Neuronal stem cell (in vitro differentiated cells): ENCODE results near the gene ID3.

Source experiments
- DNase-seq: peaks from one replicate; pipeline ENCODE4 v3.0.0-alpha.2; 2013; ENCODE audit warnings: low spot score
- H2AFZ ChIP-seq: one replicate; pipeline ENCODE4 v1.6.1; 2013; ENCODE audit warnings: mild to moderate bottlenecking, low read length, inconsistent platforms
- H2AK5ac ChIP-seq: 2 replicates; pipeline ENCODE4 v1.6.1; 2013; ENCODE audit warnings: low read depth, mild to moderate bottlenecking, inconsistent platforms, low read length, moderate library complexity, mixed read lengths
- H2BK120ac ChIP-seq: 2 replicates; pipeline ENCODE4 v1.6.1; 2013; ENCODE audit warnings: low read depth, mild to moderate bottlenecking, inconsistent platforms, low read length, moderate library complexity, mixed read lengths
- H2BK12ac ChIP-seq: one replicate; pipeline ENCODE4 v1.6.1; 2013; ENCODE audit warnings: low read length, inconsistent platforms
- H2BK15ac ChIP-seq: 2 replicates; pipeline ENCODE4 v1.6.1; 2013; ENCODE audit warnings: mild to moderate bottlenecking, low read length, inconsistent platforms, mixed read lengths
- H2BK5ac ChIP-seq: one replicate; pipeline ENCODE4 v1.6.1; 2013; ENCODE audit warnings: inconsistent platforms, mild to moderate bottlenecking, low read length, moderate library complexity
- H3K14ac ChIP-seq: one replicate; pipeline ENCODE4 v1.6.1; 2013; ENCODE audit warnings: low read length, inconsistent platforms
- H3K18ac ChIP-seq: 2 replicates; pipeline ENCODE4 v1.6.1; 2013; ENCODE audit warnings: low read length, inconsistent platforms
- H3K23ac ChIP-seq: 2 replicates; pipeline ENCODE4 v1.6.1; 2013; ENCODE audit warnings: low read depth, mild to moderate bottlenecking, mixed read lengths, low read length, inconsistent platforms; ENCODE audit not compliant: poor library complexity
- H3K27ac ChIP-seq: replicated peaks from 3 replicates; pipeline ENCODE4 v1.5.1; 2013; ENCODE audit warnings: low read length, inconsistent platforms
- H3K27me3 ChIP-seq, 3 experiments: 2 replicates each; pipeline ENCODE4 v1.6.1; 2013; ENCODE audit warnings: low read length in 3 of 3, mild to moderate bottlenecking in 2 of 3, inconsistent platforms in 1 of 3, low read depth in 1 of 3, mixed read lengths in 1 of 3, moderate library complexity in 1 of 3; ENCODE audit not compliant: control insufficient read depth in 3 of 3, insufficient read depth in 3 of 3
- H3K36me3 ChIP-seq, 2 donors: replicated peaks in 1 of 2; 2 replicates each; pipeline ENCODE4 v1.6.1; 2013; ENCODE audit warnings: low read length in 2 of 2; ENCODE audit not compliant: control insufficient read depth in 2 of 2, insufficient read depth in 2 of 2
- H3K4ac ChIP-seq: 2 replicates; pipeline ENCODE4 v1.6.1; 2013; ENCODE audit warnings: inconsistent platforms, mild to moderate bottlenecking, low read length, moderate library complexity
- H3K4me1 ChIP-seq, 2 donors: 1 replicate in 1 of 2; 2 replicates in 1 of 2; pipeline ENCODE4 v1.6.1; 2013; ENCODE audit warnings: low read length in 2 of 2, low read depth in 1 of 2; ENCODE audit not compliant: control insufficient read depth in 2 of 2, insufficient read depth in 1 of 2
- H3K4me2 ChIP-seq: one replicate; pipeline ENCODE4 v1.6.1; 2013; ENCODE audit warnings: mild to moderate bottlenecking, low read length, inconsistent platforms; ENCODE audit not compliant: insufficient read depth, poor library complexity, severe bottlenecking
- H3K4me3 ChIP-seq, 2 donors: 2 replicates each; pipeline ENCODE4 v1.5.1; 2013; ENCODE audit warnings: low read length in 2 of 2, mild to moderate bottlenecking in 2 of 2, inconsistent platforms in 1 of 2, moderate library complexity in 1 of 2
- H3K79me1 ChIP-seq: one replicate; pipeline ENCODE4 v1.6.1; 2013; ENCODE audit warnings: low read depth, mild to moderate bottlenecking, inconsistent platforms, low read length, moderate library complexity
- H3K9ac ChIP-seq: one replicate; pipeline ENCODE4 v1.6.1; 2013; ENCODE audit warnings: mild to moderate bottlenecking, low read depth, low read length, inconsistent platforms; ENCODE audit not compliant: poor library complexity
- H3K9me3 ChIP-seq, 2 donors: replicated peaks in 1 of 2; 2 replicates each; pipeline versions ENCODE3 to v1.6.1; 2013; ENCODE audit warnings: low read length in 2 of 2, mild to moderate bottlenecking in 2 of 2, inconsistent platforms in 1 of 2, low read depth in 1 of 2, mixed read lengths in 1 of 2, moderate library complexity in 1 of 2; ENCODE audit not compliant: control insufficient read depth in 2 of 2, insufficient read depth in 1 of 2
- H4K8ac ChIP-seq: one replicate; pipeline ENCODE4 v1.6.1; 2013; ENCODE audit warnings: low read depth, mild to moderate bottlenecking, inconsistent platforms, low read length, moderate library complexity
- H4K91ac ChIP-seq: one replicate; pipeline ENCODE4 v1.6.1; 2013; ENCODE audit warnings: low read length, low read depth, mild to moderate bottlenecking, inconsistent platforms; ENCODE audit not compliant: poor library complexity
- WGBS, 2 donors: extraction: QIAGEN DNeasy Blood & Tissue Kit; methylation state at CpG; one replicate each; pipeline ENCODE4 v1.1.7; 2013; ENCODE audit warnings: missing lambda C conversion rate in 2 of 2, mixed read lengths in 1 of 2; ENCODE audit not compliant: insufficient read length in 2 of 2, insufficient replicate concordance in 1 of 2; ENCODE audit errors: extremely low coverage in 2 of 2; 5-methylcytosine and 5-hydroxymethylcytosine counted together

ID3 gene

DNA sequence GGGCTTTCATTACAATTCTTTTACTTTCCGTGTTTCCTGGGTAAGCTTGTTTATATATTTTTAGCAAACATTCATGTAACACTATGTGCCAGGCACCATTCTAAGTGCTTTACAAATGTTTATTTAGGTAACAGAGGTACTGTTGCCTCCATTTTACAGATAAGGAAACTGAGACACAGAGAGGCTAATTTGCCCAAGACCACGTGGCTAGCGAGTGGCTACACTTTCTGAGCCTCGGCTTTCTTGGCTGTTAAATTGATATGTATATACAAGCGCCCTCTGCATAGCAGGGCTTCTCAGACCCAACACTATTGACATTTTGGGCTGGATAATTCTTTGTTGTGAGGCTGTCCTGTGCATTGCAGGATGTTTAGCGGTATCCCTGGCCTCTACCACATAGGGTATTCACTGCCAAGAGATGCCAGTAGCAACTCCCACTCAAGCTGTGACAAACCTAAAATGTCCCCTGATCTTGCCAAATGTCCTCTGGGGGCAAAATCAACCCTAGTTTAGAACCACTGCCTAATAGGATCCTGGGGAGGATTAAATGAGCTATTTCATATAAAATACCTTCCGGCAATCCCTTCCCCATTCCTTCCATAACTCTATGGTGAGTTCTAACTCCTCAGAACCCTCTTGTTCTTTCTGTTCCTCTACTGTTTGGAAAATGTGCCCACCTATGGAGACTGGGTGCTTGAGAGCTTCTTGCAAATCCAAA lies 17.2 kb upstream of the ID3 start:
- WGBS, 2 donors = no CpG with 5 or more reads among the region's 7 CpGs

GRCh38 chr1:23575226-23575810 lies 16.0 kb upstream of the ID3 start:
- H3K18ac ChIP-seq = peak overlapping the region; percentile 15
- H3K9me3 ChIP-seq = no peaks in the 10 kb centered on the region
- H3K4me2 ChIP-seq = no peak overlapping the region
- no peak overlapping the region for H3K4ac ChIP-seq
- H4K91ac ChIP-seq = peak overlapping the region; percentile 68
- H3K9ac ChIP-seq = no peak overlapping the region
- no peak overlapping the region for H3K27ac ChIP-seq
- no peak overlapping the region for H2AFZ ChIP-seq
- peaks cover 3 to 18% of the 10 kb centered on the region in 2 donors for H3K4me1 ChIP-seq
- no peaks in the 10 kb centered on the region for H3K27me3 ChIP-seq
- H3K14ac ChIP-seq = no peak overlapping the region
- H2BK5ac ChIP-seq = no peak overlapping the region
- no peak overlapping the region for H4K8ac ChIP-seq
- H2AK5ac ChIP-seq = peak overlapping the region; percentile 8
- H2BK15ac ChIP-seq = no peak overlapping the region
- DNase-seq = no peak
- H3K23ac ChIP-seq = no peak overlapping the region
- no peaks in the 10 kb centered on the region for H3K36me3 ChIP-seq
- H2BK120ac ChIP-seq = no peak overlapping the region
- no peak overlapping the region for H2BK12ac ChIP-seq
- no CpG with 5 or more reads among the region's 5 CpGs for WGBS, 2 donors
- H3K4me3 ChIP-seq = no peak overlapping the region
- H3K79me1 ChIP-seq = no peaks in the 10 kb centered on the region

More for the DNA sequence above, 17.2 kb upstream of the ID3 start:
- Histone ChIP-seq H3K4me3 (no peak overlapping the region), H3K27me3 (no peaks in the 10 kb centered on the region), H3K4me2 (no peak overlapping the region), H3K23ac (no peak overlapping the region), H3K27ac (no peak overlapping the region), H3K18ac (no peak overlapping the region), H2AFZ (peak overlapping the region; percentile 4), H2BK5ac (no peak overlapping the region), H3K4ac (no peak overlapping the region), H2BK12ac (no peak overlapping the region), H2BK120ac (no peak overlapping the region), H3K79me1 (no peaks in the 10 kb centered on the region), H3K9me3 (no peaks in the 10 kb centered on the region), H3K14ac (no peak overlapping the region), H4K91ac (no peak overlapping the region), H2BK15ac (no peak overlapping the region), H3K36me3 (no peaks in the 10 kb centered on the region), H2AK5ac (no peak overlapping the region), H4K8ac (no peak overlapping the region), H3K9ac (no peak overlapping the region), H3K4me1 (peaks cover 3 to 28% of the 10 kb centered on the region in 2 donors)
- DNase-seq = no peak

- Histone ChIP-seq H2AFZ (no peak overlapping the region), H3K27me3 (no peaks in the 10 kb centered on the region), H3K4me2 (no peak overlapping the region), H3K4ac (no peak overlapping the region), H3K27ac (no peak overlapping the region), H3K9me3 (no peaks in the 10 kb centered on the region), H3K18ac (peak overlapping the region; percentile 11), H3K79me1 (no peaks in the 10 kb centered on the region), H3K4me1 (peaks cover 6 to 25% of the 10 kb centered on the region in 2 donors), H3K9ac (no peak overlapping the region), H4K8ac (no peak overlapping the region), H3K23ac (no peak overlapping the region), H3K14ac (no peak overlapping the region), H4K91ac (no peak overlapping the region), H2BK15ac (no peak overlapping the region), H2AK5ac (peak overlapping the region; percentile 15), H2BK12ac (no peak overlapping the region), H2BK120ac (no peak overlapping the region), H2BK5ac (no peak overlapping the region), H3K4me3 (no peak overlapping the region), H3K36me3 (no peaks in the 10 kb centered on the region)
- no peak for DNase-seq
- no CpG with 5 or more reads among the region's 2 CpGs for WGBS, 2 donors
Observed at GRCh38 chr1:23574265-23574754, 15.0 kb upstream of the ID3 start.

GRCh38 chr1:23573574-23574182 lies 14.4 kb upstream of the ID3 start:
- H3K9ac ChIP-seq = no peak overlapping the region

More at GRCh38 chr1:23573574-23574182, 14.4 kb upstream of the ID3 start:
- H3K27me3 ChIP-seq = no peaks in the 10 kb centered on the region
- DNase-seq = no peak
- no peak overlapping the region for H3K4me3 ChIP-seq
- H3K36me3 ChIP-seq = no peaks in the 10 kb centered on the region
- H4K91ac ChIP-seq = no peak overlapping the region
- WGBS, 2 donors = no CpG with 5 or more reads among the region's 4 CpGs
- H2BK5ac ChIP-seq = no peak overlapping the region
- H3K4me1 ChIP-seq = peaks cover 12 to 31% of the 10 kb centered on the region in 2 donors
- H2AK5ac ChIP-seq = no peak overlapping the region
- H4K8ac ChIP-seq = no peak overlapping the region
- H2BK12ac ChIP-seq = no peak overlapping the region
- no peak overlapping the region for H3K4me2 ChIP-seq
- no peaks in the 10 kb centered on the region for H3K9me3 ChIP-seq
- no peak overlapping the region for H3K27ac ChIP-seq
- no peak overlapping the region for H2AFZ ChIP-seq
- H3K18ac ChIP-seq = no peak overlapping the region
- no peak overlapping the region for H2BK120ac ChIP-seq
- H2BK15ac ChIP-seq = no peak overlapping the region
- H3K4ac ChIP-seq = no peak overlapping the region
- H3K14ac ChIP-seq = no peak overlapping the region
- no peak overlapping the region for H3K23ac ChIP-seq
- H3K79me1 ChIP-seq = no peaks in the 10 kb centered on the region
